Activated naive CD8-positive, alpha-beta T cell treated with anti-CD3 and anti-CD28 coated beads, Interleukin-2, amount 10 ng/mL, durations not matched to agents 7 days and 5 days (primary cell): ENCODE results near the gene ISG15. TPM values are rescaled to one million over a fixed set of nuclear protein-coding genes. Genes with fewer than 3 reads are reported as not detected.
"Not testable (repeated sequence)": the region's sequence is repeated elsewhere in the genome, so short reads cannot be mapped to it uniquely, and the experiment has no call there.

Experiments used
- ATAC-seq: fragments of 150-1000 bp; cut with Tn5 transposase; one replicate; pipeline ENCODE4 v1.10.0; 2021; ENCODE audit warnings: low read depth, moderate library complexity
- POLR2A ChIA-PET: fragments of 350-600 bp; sonication (Branson Sonifier 250); formaldehyde crosslinking; loops from one replicate; lab custom pipeline; 2021; ENCODE audit warnings: antibody characterized with exemption; lab: Charles Lee
- DNase-seq: peaks from one replicate; pipeline ENCODE4 v3.0.0; 2021
- H3K27ac Mint-ChIP-seq: one replicate; pipeline ENCODE4 v1.8.0; 2022; ENCODE audit warnings: mild to moderate bottlenecking, mixed read lengths
- H3K27me3 Mint-ChIP-seq: one replicate; pipeline ENCODE4 v1.8.0; 2022; ENCODE audit warnings: mild to moderate bottlenecking, moderate library complexity, mixed read lengths
- H3K36me3 Mint-ChIP-seq: one replicate; pipeline ENCODE4 v1.8.0; 2021; ENCODE audit warnings: mild to moderate bottlenecking, mixed read lengths
- H3K4me1 Mint-ChIP-seq: one replicate; pipeline ENCODE4 v1.8.0; 2021; ENCODE audit warnings: mixed read lengths
- H3K4me3 Mint-ChIP-seq: one replicate; pipeline ENCODE4 v1.8.0; 2022; ENCODE audit warnings: mild to moderate bottlenecking, moderate library complexity, mixed read lengths
- H3K9me3 Mint-ChIP-seq: one replicate; pipeline ENCODE4 v1.8.0; 2021; ENCODE audit warnings: mixed read lengths
- total RNA-seq, 2 experiments: library from RNA; stranded (reverse); gene quantifications; one replicate each; pipeline ENCODE4 v1.2.3, GENCODE V29; 2021

Gene ISG15
- total RNA-seq, 2 experiments from 2014 or later = 425 to 457 TPM

- H3K27ac Mint-ChIP-seq = peak overlapping the region; percentile 66
- peaks cover 15% of the 10 kb centered on the region for H3K4me1 Mint-ChIP-seq
- DNase-seq = peak; percentile 43
- peaks cover 30% of the 10 kb centered on the region for H3K36me3 Mint-ChIP-seq
- not testable (repeated sequence) for H3K9me3 Mint-ChIP-seq, H3K27me3 Mint-ChIP-seq, ATAC-seq
- POLR2A ChIA-PET = interaction anchor here (1.7 kb wide), 1 partner anchor 16 kb away, joined by 4 read pairs; no protein-coding TSS in a partner anchor
- H3K4me3 Mint-ChIP-seq = peak overlapping the region; percentile 48
Observed at GRCh38 chr1:1017397-1018320, 4.4 kb downstream of the ISG15 start.

- not testable (repeated sequence) for H3K4me3 Mint-ChIP-seq, DNase-seq, H3K27ac Mint-ChIP-seq, H3K27me3 Mint-ChIP-seq, ATAC-seq, H3K9me3 Mint-ChIP-seq
- H3K36me3 Mint-ChIP-seq = peaks cover 29% of the 10 kb centered on the region
- H3K4me1 Mint-ChIP-seq = peaks cover 12% of the 10 kb centered on the region
- POLR2A ChIA-PET = interaction anchor here (1.4 to 1.7 kb wide), 2 partner anchors 17 to 21 kb away, joined by 4 to 9 read pairs; no protein-coding TSS in a partner anchor
Observed at GRCh38 chr1:1018321-1018685, 5.0 kb downstream of the ISG15 start.

- Mint-ChIP-seq H3K27me3 (peaks cover 2% of the 10 kb centered on the region), H3K4me1 (peaks cover 12% of the 10 kb centered on the region), H3K27ac (peak overlapping the region; percentile 30), H3K36me3 (peaks cover 18% of the 10 kb centered on the region), H3K4me3 (peak overlapping the region; percentile 60), H3K9me3 (no peaks in the 10 kb centered on the region)
- ATAC-seq = peak; percentile 73
- peak; percentile 91 for DNase-seq
- POLR2A ChIA-PET = interaction anchor here (0.8 to 1.4 kb wide), 6 partner anchors 14 to 44 kb away, joined by 3 to 9 read pairs (median 5); no protein-coding TSS in a partner anchor
Observed at GRCh38 chr1:1019122-1019999, 6.1 kb downstream of the ISG15 start.

- ATAC-seq (peak; percentile 27), DNase-seq (peak; percentile 77)
- H3K4me3 Mint-ChIP-seq = peak within 1 kb of the TSS; percentile 60
- peaks cover 8% of the 10 kb centered on the region for H3K4me1 Mint-ChIP-seq
- peak within 1 kb of the TSS; percentile 30 for H3K27ac Mint-ChIP-seq
- peaks cover 2% of the 10 kb centered on the region for H3K27me3 Mint-ChIP-seq
- H3K36me3 Mint-ChIP-seq = peaks cover 12% of the 10 kb centered on the region
- H3K9me3 Mint-ChIP-seq = no peaks in the 10 kb centered on the region
- POLR2A ChIA-PET = interaction anchor here (0.9 to 1.0 kb wide), 2 partner anchors 18 to 39 kb away, joined by 3 to 6 read pairs; no protein-coding TSS in a partner anchor
Observed at GRCh38 chr1:1020000-1020404, 6.7 kb downstream of the ISG15 start, which contains the start of gene AGRN. Gene AGRN, plus strand, starts transcription at chr1:1020120. Its CDS starts 53 bp downstream, at chr1:1020173.

GRCh38 chr1:1020415-1021009 is 7.2 kb downstream of the ISG15 start:
- Mint-ChIP-seq H3K4me1 (peaks cover 6% of the 10 kb centered on the region), H3K27ac (no peak overlapping the region), H3K4me3 (peak overlapping the region; percentile 30), H3K36me3 (peaks cover 9% of the 10 kb centered on the region), H3K27me3 (peaks cover 2% of the 10 kb centered on the region), H3K9me3 (no peaks in the 10 kb centered on the region)
- POLR2A ChIA-PET = no interaction called here
- ATAC-seq = no peak
- DNase-seq = no peak

- POLR2A ChIA-PET = interaction anchor here (1.0 to 1.2 kb wide), 2 partner anchors 8 to 44 kb away, joined by 3 to 4 read pairs; partner anchors contain the start of gene ISG15
- DNase-seq (no peak), ATAC-seq (no peak)
- H3K9me3 Mint-ChIP-seq = no peaks in the 10 kb centered on the region
- H3K4me3 Mint-ChIP-seq = peak overlapping the region; percentile 47
- H3K36me3 Mint-ChIP-seq = peaks cover 9% of the 10 kb centered on the region
- H3K4me1 Mint-ChIP-seq = peaks cover 6% of the 10 kb centered on the region
- no peak overlapping the region for H3K27ac Mint-ChIP-seq
- peaks cover 2% of the 10 kb centered on the region for H3K27me3 Mint-ChIP-seq
Observed at GRCh38 chr1:1021010-1021919, 8.0 kb downstream of the ISG15 start.

- Mint-ChIP-seq H3K4me3 (no peak overlapping the region), H3K27ac (no peak overlapping the region), H3K9me3 (no peaks in the 10 kb centered on the region), H3K27me3 (peaks cover 2% of the 10 kb centered on the region), H3K4me1 (peaks cover 6% of the 10 kb centered on the region), H3K36me3 (peaks cover 7% of the 10 kb centered on the region)
- no peak for DNase-seq
- POLR2A ChIA-PET = interaction anchor here (0.7 to 1.2 kb wide), 3 partner anchors 8 to 353 kb away, joined by 3 to 4 read pairs (median 3); partner anchors contain the start of genes AURKAIP1 and ISG15
- no peak for ATAC-seq
Observed at GRCh38 chr1:1021920-1022259, 8.6 kb downstream of the ISG15 start.

GRCh38 chr1:1022302-1023009 is 9.2 kb downstream of the ISG15 start:
- POLR2A ChIA-PET = interaction anchor here (0.7 to 1.2 kb wide), 3 partner anchors 9 to 353 kb away, joined by 3 to 4 read pairs (median 3); partner anchors contain the start of genes AURKAIP1 and ISG15
- Mint-ChIP-seq H3K4me3 (peak overlapping the region; percentile 1), H3K4me1 (peaks cover 1% of the 10 kb centered on the region), H3K36me3 (peaks cover under 1% of the 10 kb centered on the region), H3K27me3 (peaks cover 2% of the 10 kb centered on the region), H3K9me3 (no peaks in the 10 kb centered on the region), H3K27ac (no peak overlapping the region)
- ATAC-seq (no peak), DNase-seq (no peak)

GRCh38 chr1:1023700-1024099 is 10.4 kb downstream of the ISG15 start:
- DNase-seq (no peak), ATAC-seq (no peak)
- Mint-ChIP-seq H3K9me3 (no peaks in the 10 kb centered on the region), H3K4me1 (no peaks in the 10 kb centered on the region), H3K4me3 (no peak overlapping the region), H3K27ac (no peak overlapping the region), H3K27me3 (peaks cover 2% of the 10 kb centered on the region), H3K36me3 (no peaks in the 10 kb centered on the region)
- POLR2A ChIA-PET = no interaction called here

GRCh38 chr1:1024149-1024770 is 11.0 kb downstream of the ISG15 start:
- Mint-ChIP-seq H3K9me3 (no peaks in the 10 kb centered on the region), H3K4me3 (no peak overlapping the region), H3K36me3 (no peaks in the 10 kb centered on the region), H3K27me3 (peaks cover 2% of the 10 kb centered on the region), H3K27ac (no peak overlapping the region), H3K4me1 (no peaks in the 10 kb centered on the region)
- POLR2A ChIA-PET = no interaction called here
- ATAC-seq = no peak
- no peak for DNase-seq
